Transverse colon (tissue), 4 donors: ENCODE data around the gene PLD5. TPM values are rescaled to one million over a fixed set of nuclear protein-coding genes. Genes with fewer than 3 reads are reported as not detected.
"Not testable (repeated sequence)": the region's sequence is repeated elsewhere in the genome, so short reads cannot be mapped to it uniquely, and the experiment has no call there.

Experiments
- DNase-seq: peaks from one replicate; pipeline ENCODE4 v3.0.0-alpha.2; 2019
- H3K27ac ChIP-seq, 4 donors: fragments of 200-600 bp; sonication (generic); 2 replicates each; pipeline ENCODE4 v1.5.1; 2016 to 2018; ENCODE audit warnings: inconsistent platforms in 4 of 4
- H3K27me3 ChIP-seq: fragments of 200-600 bp; sonication (generic); 2 replicates; pipeline ENCODE4 v1.5.1; 2017; ENCODE audit warnings: inconsistent platforms
- H3K36me3 ChIP-seq, 4 donors: fragments of 200-600 bp; sonication (generic); 2 replicates each; pipeline ENCODE4 v1.5.1; 2017 to 2019; ENCODE audit warnings: inconsistent platforms in 4 of 4
- H3K4me1 ChIP-seq, 4 donors: fragments of 200-600 bp; sonication (generic); 2 replicates each; pipeline ENCODE4 v1.5.1; 2017 to 2020; ENCODE audit warnings: inconsistent platforms in 4 of 4
- H3K4me3 ChIP-seq, 4 donors: fragments of 200-600 bp; sonication (generic); 1 replicate in 1 of 4; 2 replicates in 3 of 4; pipeline versions ENCODE4 v1.5.1 to v1.6.1; 2017 to 2019; ENCODE audit warnings: inconsistent platforms in 4 of 4
- H3K9me3 ChIP-seq, 2 donors: fragments of 200-600 bp; sonication (generic); 2 replicates each; pipeline ENCODE4 v1.5.1; 2017 to 2019; ENCODE audit warnings: inconsistent platforms in 2 of 2
- EP300 ChIP-seq: sonication (generic); formaldehyde crosslinking; IDR thresholded peaks from one replicate; pipeline ENCODE4 v1.6.1; 2017; ENCODE audit warnings: antibody characterized with exemption, low read depth
- POLR2A ChIP-seq: fragments of 450-650 bp; IDR thresholded peaks from one replicate; pipeline ENCODE4 v1.6.1; 2016; ENCODE audit warnings: antibody characterized with exemption, mild to moderate bottlenecking, moderate library complexity
- POLR2AphosphoS5 ChIP-seq, 3 donors: sonication (generic); formaldehyde crosslinking; IDR thresholded peaks; one replicate each; pipeline ENCODE4 v1.6.1; 2016; ENCODE audit warnings: antibody characterized with exemption in 3 of 3
- WGBS, 2 donors: methylation state at CpG; one replicate each; pipeline ENCODE4 v1.1.5; 2018; ENCODE audit warnings: low coverage in 1 of 2; 5-methylcytosine and 5-hydroxymethylcytosine counted together
- in situ Hi-C, 4 donors: fragments of 200-750 bp; cut with MboI; loops; one replicate each; pipeline versions ENCODE4 v1.15.0 to v1.15.1; 2017; ENCODE audit warnings: low sequenced_read_pairs in 3 of 4, low pct_ligation_motif_present in 1 of 4, low pct_unique_long_range_greater_than_20kb in 1 of 4
- intact Hi-C: fragments of 100-400 bp; cut with DNase I; formaldehyde crosslinking; loops from one replicate; pipeline ENCODE4 v1.15.1; 2023; ENCODE audit warnings: low total_unique reads
- total RNA-seq, 4 donors: library from RNA; depleted of rRNA; stranded (reverse); fragments of >200 nt; gene quantifications; one replicate each; pipeline ENCODE4 v1.1.0, GENCODE V29; 2016
- TF ChIP-seq, protein P1 (sequence below), 5 experiments: fragments of 200-600 bp in 3 of 5; fragments of 450-650 bp in 2 of 5; sonication (generic) in 3 of 5; IDR thresholded peaks; 1 replicate in 2 of 5; 2 replicates in 3 of 5; pipeline ENCODE4 v1.5.1; 2016 to 2017; ENCODE audit warnings: antibody characterized with exemption in 5 of 5, inconsistent platforms in 3 of 5, mild to moderate bottlenecking in 2 of 5, moderate library complexity in 1 of 5

The PLD5 gene
- total RNA-seq, 4 donors from 2014 or later = 0.16 TPM; not detected in 3

- Histone ChIP-seq H3K27me3 (no peaks in the 10 kb centered on the region), H3K4me1 (no peaks in the 10 kb centered on the region), H3K27ac (no peak overlapping the region), H3K36me3 (no peaks in the 10 kb centered on the region), H3K4me3 (no peak overlapping the region), H3K9me3 (no peaks in the 10 kb centered on the region)
- 47 to 59% methylated on average over 3 to 4 of the region's 4 CpGs for WGBS, 2 donors
- in situ Hi-C loops (no loop called here), intact Hi-C loops (no loop called here)
- TF ChIP-seq POLR2A = no peak
- TF ChIP-seq EP300 = no peak
- DNase-seq = no peak
Observed at GRCh38 chr1:242184955-242185354, 339.5 kb downstream of the PLD5 start.

- H3K4me3 ChIP-seq, in situ Hi-C loops, DNase-seq, H3K9me3 ChIP-seq, intact Hi-C loops, H3K27me3 ChIP-seq, H3K36me3 ChIP-seq, H3K27ac ChIP-seq, H3K4me1 ChIP-seq: not testable (repeated sequence)
- 40 to 59% methylated on average over 3 to 5 of the region's 5 CpGs for WGBS, 2 donors
Observed at GRCh38 chr1:242179767-242180166, 344.7 kb downstream of the PLD5 start.

- Histone ChIP-seq H3K36me3 (no peaks in the 10 kb centered on the region), H3K9me3 (no peaks in the 10 kb centered on the region), H3K27ac (no peak overlapping the region), H3K27me3 (no peaks in the 10 kb centered on the region), H3K4me3 (no peak overlapping the region), H3K4me1 (no peaks in the 10 kb centered on the region)
- in situ Hi-C loops (no loop called here), intact Hi-C loops (no loop called here)
- TF ChIP-seq POLR2AphosphoS5 (IDR thresholded peaks at IDR 0.05) = no peak
- TF ChIP-seq POLR2A = no peak
- no peak for TF ChIP-seq EP300
- TF ChIP-seq, protein P1, sequence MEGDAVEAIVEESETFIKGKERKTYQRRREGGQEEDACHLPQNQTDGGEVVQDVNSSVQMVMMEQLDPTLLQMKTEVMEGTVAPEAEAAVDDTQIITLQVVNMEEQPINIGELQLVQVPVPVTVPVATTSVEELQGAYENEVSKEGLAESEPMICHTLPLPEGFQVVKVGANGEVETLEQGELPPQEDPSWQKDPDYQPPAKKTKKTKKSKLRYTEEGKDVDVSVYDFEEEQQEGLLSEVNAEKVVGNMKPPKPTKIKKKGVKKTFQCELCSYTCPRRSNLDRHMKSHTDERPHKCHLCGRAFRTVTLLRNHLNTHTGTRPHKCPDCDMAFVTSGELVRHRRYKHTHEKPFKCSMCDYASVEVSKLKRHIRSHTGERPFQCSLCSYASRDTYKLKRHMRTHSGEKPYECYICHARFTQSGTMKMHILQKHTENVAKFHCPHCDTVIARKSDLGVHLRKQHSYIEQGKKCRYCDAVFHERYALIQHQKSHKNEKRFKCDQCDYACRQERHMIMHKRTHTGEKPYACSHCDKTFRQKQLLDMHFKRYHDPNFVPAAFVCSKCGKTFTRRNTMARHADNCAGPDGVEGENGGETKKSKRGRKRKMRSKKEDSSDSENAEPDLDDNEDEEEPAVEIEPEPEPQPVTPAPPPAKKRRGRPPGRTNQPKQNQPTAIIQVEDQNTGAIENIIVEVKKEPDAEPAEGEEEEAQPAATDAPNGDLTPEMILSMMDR (IDR thresholded peaks at IDR 0.05) = no peak
- DNase-seq = no peak
- WGBS, 2 donors = 22 to 45% methylated on average over 3 to 8 of the region's 8 CpGs
Observed at GRCh38 chr1:242178924-242179708, 345.4 kb downstream of the PLD5 start.

DNA sequence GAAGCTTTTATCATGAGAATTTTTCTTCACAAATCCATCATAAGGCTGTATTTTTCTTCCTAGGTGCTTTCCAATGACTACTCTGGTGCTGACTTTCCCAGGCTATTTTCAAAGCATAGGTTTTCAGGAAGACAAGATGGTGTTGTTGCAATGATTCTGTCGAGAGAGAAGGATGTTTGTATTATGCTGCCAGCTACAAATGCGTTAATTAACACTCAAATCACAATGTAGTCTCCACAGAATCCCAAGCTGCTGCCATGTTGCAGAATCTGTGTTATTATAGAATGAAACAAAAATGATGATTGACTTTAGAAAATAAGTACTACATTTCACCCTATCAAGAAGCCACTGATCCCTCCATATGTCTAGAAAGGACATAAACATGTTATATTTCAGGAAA lies 346.1 kb downstream of the PLD5 start:
- Histone ChIP-seq H3K4me1 (no peaks in the 10 kb centered on the region), H3K9me3 (no peaks in the 10 kb centered on the region), H3K27me3 (no peaks in the 10 kb centered on the region), H3K36me3 (no peaks in the 10 kb centered on the region), H3K4me3 (no peak overlapping the region), H3K27ac (no peak overlapping the region)
- in situ Hi-C loops = no loop called here
- intact Hi-C loops = no loop called here
- TF ChIP-seq, protein P1 (IDR thresholded peaks at IDR 0.05) = no peak
- TF ChIP-seq EP300 (no peak), POLR2A (no peak), POLR2AphosphoS5 (IDR thresholded peaks at IDR 0.05) (no peak)
- no peak for DNase-seq
- WGBS, 2 donors = 38 to 65% methylated on average over 2 of the region's 2 CpGs

DNA sequence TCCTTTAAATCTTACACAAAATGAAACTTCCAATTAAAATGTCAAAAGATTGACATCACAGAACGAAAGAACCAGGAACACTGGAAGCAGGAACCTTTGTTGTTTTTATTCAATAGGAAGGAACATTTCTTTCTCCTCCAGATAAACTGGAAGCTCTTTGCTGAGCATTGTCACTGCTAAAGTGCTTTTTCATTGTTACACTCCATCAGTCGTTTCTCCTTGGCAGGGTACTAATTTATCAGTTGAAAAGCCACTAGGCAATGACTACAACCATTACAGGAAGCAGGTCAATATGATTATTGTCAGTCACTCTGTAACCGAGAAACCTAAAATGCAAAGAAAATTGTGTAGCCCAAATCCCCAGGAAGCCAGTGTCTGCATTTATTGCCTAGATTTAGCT lies 362.4 kb downstream of the PLD5 start:
- intact Hi-C loops = no loop called here
- no peak overlapping the region for H3K27ac ChIP-seq
- H3K27me3 ChIP-seq = no peaks in the 10 kb centered on the region
- TF ChIP-seq EP300 (no peak), POLR2AphosphoS5 (IDR thresholded peaks at IDR 0.05) (no peak), POLR2A (no peak)
- TF ChIP-seq, protein P1 (IDR thresholded peaks at IDR 0.05) = no peak
- peaks cover 0 to 4% of the 10 kb centered on the region in 2 donors for H3K9me3 ChIP-seq
- in situ Hi-C loops = no loop called here
- 39 to 41% methylated on average over 3 of the region's 3 CpGs for WGBS, 2 donors
- H3K4me3 ChIP-seq = no peak overlapping the region
- no peaks in the 10 kb centered on the region for H3K4me1 ChIP-seq
- H3K36me3 ChIP-seq = no peaks in the 10 kb centered on the region
- no peak for DNase-seq
